OCI-LY7 (cell line): ENCODE measurements around the gene BTBD9. TPM values are rescaled to one million over a fixed set of nuclear protein-coding genes. Genes with fewer than 3 reads are reported as not detected.

ENCODE experiments used
- BruUV-seq: library from RNA; stranded (reverse); fragments of 400-500 nt; replicated peaks from 2 replicates; lab custom pipeline; 2021; lab: Mats Ljungman, UMichigan
- CTCF ChIA-PET: fragments of 300-600 bp; sonication (Branson Sonifier 250); formaldehyde crosslinking; loops from one replicate; lab custom pipeline; 2022; ENCODE audit warnings: antibody characterized with exemption; ENCODE audit not compliant: unreplicated experiment; lab: Charles Lee
- POLR2A ChIA-PET: fragments of 300-600 bp; sonication (Branson Sonifier 250); formaldehyde crosslinking; loops from one replicate; lab custom pipeline; 2022; ENCODE audit warnings: antibody characterized with exemption; lab: Charles Lee
- DNase-seq: peaks from one replicate; pipeline ENCODE4 v3.0.0-alpha.2; 2015; ENCODE audit warnings: low spot score
- H2AFZ ChIP-seq: fragments of 200-600 bp; sonication (generic), shearing (Covaris generic); 2 replicates; pipeline ENCODE4 v1.6.1; 2014; ENCODE audit warnings: mild to moderate bottlenecking, antibody characterized with exemption, low read length, moderate library complexity
- H3K27ac ChIP-seq: fragments of 200-600 bp; sonication (generic); 2 replicates; pipeline ENCODE4 v1.5.1; 2014; ENCODE audit warnings: mixed run types, low read depth, mild to moderate bottlenecking, moderate library complexity, low read length, inconsistent platforms; ENCODE audit not compliant: poor library complexity, severe bottlenecking
- H3K36me3 ChIP-seq: fragments of 200-600 bp; sonication (generic); 2 replicates; pipeline ENCODE4 v1.6.1; 2014; ENCODE audit warnings: mild to moderate bottlenecking, antibody characterized with exemption, low read length, moderate library complexity, mixed read lengths; ENCODE audit not compliant: insufficient read depth
- H3K4me1 ChIP-seq: fragments of 200-600 bp; sonication (generic); 2 replicates; pipeline ENCODE4 v1.5.1; 2014; ENCODE audit warnings: mild to moderate bottlenecking, low read length; ENCODE audit not compliant: insufficient read depth, poor library complexity, severe bottlenecking
- H3K4me2 ChIP-seq: fragments of 200-600 bp; sonication (generic); 2 replicates; pipeline ENCODE4 v1.6.1; 2014; ENCODE audit warnings: mild to moderate bottlenecking, low read length
- H3K4me3 ChIP-seq: fragments of 200-600 bp; sonication (generic); 2 replicates; pipeline ENCODE4 v1.5.1; 2014; ENCODE audit warnings: mild to moderate bottlenecking, low read depth, low read length; ENCODE audit not compliant: poor library complexity, severe bottlenecking
- H3K79me2 ChIP-seq: fragments of 200-600 bp; sonication (generic); 2 replicates; pipeline ENCODE4 v1.6.1; 2016; ENCODE audit warnings: low read depth, mild to moderate bottlenecking, low read length, moderate library complexity, mixed read lengths; ENCODE audit not compliant: insufficient read depth
- H3K9me2 ChIP-seq: fragments of 200-600 bp; sonication (generic); 2 replicates; pipeline ENCODE4 v1.6.1; 2016; ENCODE audit warnings: mild to moderate bottlenecking, low read length, mixed read lengths; ENCODE audit not compliant: insufficient read depth
- H3K9me3 ChIP-seq: fragments of 200-600 bp; sonication (generic); 2 replicates; pipeline ENCODE4 v1.6.1; 2014; ENCODE audit warnings: mild to moderate bottlenecking, mixed run types, low read length, mixed read lengths
- H4K20me1 ChIP-seq: fragments of 200-600 bp; sonication (generic); 2 replicates; pipeline ENCODE4 v1.6.1; 2014; ENCODE audit warnings: mild to moderate bottlenecking, antibody characterized with exemption, low read length, moderate library complexity, mixed read lengths; ENCODE audit not compliant: insufficient read depth
- EZH2phosphoT487 ChIP-seq: fragments of 200-600 bp; sonication (generic); IDR thresholded peaks from 2 replicates; pipeline ENCODE4 v1.6.1; 2018; ENCODE audit warnings: low read depth, borderline replicate concordance, mild to moderate bottlenecking, mixed run types, antibody characterized with exemption, low read length, moderate library complexity, mixed read lengths
- intact Hi-C: fragments of 100-400 bp; cut with micrococcal nuclease; formaldehyde crosslinking; loops from one replicate; pipeline ENCODE4 v1.10.0; 2022; ENCODE audit not compliant: unreplicated experiment
- total RNA-seq, 2 experiments: library from RNA; depleted of rRNA in 1 of 2; stranded (reverse); fragments of >200 nt in 1 of 2; shearing (Covaris generic) in 1 of 2; gene quantifications; 2 replicates each; pipeline ENCODE4 v1.2.3, GENCODE V29; 2014 to 2022
- TF ChIP-seq, protein P1 (sequence below): fragments of 200-600 bp; sonication (generic); conservative IDR thresholded peaks from 2 replicates; pipeline ENCODE4 v1.5.1; 2014; ENCODE audit warnings: mild to moderate bottlenecking, antibody characterized with exemption, low read length, moderate library complexity, mixed read lengths

The BTBD9 gene
- total RNA-seq, 2 experiments from 2014 or later, result 5.9 to 7.3 TPM

- no peaks in the 10 kb centered on the region for H3K36me3 ChIP-seq
These were observed 471.6 kb downstream of the BTBD9 start for GRCh38 chr6:38168126-38168525.

DNA sequence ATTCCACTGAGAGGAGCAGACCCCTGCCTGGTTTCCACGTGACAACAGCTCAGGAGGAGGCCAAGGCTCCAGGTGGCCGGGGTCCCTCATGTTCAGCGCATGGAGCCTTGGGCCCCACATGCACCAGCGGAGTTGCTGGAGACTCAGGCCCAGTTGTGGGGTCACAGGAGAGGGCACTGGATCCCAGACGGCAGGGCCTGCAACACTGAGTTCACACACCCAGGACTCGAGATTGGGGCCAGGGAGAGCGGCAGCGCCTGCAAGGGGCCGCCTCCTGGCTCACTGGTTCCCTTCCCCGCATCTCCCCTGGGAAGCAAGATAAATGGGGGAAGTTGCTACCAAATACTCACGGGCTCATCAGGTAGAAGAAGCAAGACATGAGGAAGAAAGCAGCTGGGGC is 472.1 kb downstream of the BTBD9 start:
- ChIA-PET CTCF (no interaction called here), POLR2A (no interaction called here)
- Histone ChIP-seq H4K20me1 (no peaks in the 10 kb centered on the region), H3K36me3 (no peaks in the 10 kb centered on the region), H3K4me1 (no peaks in the 10 kb centered on the region), H2AFZ (no peak overlapping the region), H3K4me3 (no peak overlapping the region), H3K79me2 (no peaks in the 10 kb centered on the region), H3K9me2 (no peaks in the 10 kb centered on the region), H3K4me2 (no peak overlapping the region), H3K9me3 (no peaks in the 10 kb centered on the region), H3K27ac (no peak overlapping the region)
- TF ChIP-seq EZH2phosphoT487, result no peak
- TF ChIP-seq, protein P1, sequence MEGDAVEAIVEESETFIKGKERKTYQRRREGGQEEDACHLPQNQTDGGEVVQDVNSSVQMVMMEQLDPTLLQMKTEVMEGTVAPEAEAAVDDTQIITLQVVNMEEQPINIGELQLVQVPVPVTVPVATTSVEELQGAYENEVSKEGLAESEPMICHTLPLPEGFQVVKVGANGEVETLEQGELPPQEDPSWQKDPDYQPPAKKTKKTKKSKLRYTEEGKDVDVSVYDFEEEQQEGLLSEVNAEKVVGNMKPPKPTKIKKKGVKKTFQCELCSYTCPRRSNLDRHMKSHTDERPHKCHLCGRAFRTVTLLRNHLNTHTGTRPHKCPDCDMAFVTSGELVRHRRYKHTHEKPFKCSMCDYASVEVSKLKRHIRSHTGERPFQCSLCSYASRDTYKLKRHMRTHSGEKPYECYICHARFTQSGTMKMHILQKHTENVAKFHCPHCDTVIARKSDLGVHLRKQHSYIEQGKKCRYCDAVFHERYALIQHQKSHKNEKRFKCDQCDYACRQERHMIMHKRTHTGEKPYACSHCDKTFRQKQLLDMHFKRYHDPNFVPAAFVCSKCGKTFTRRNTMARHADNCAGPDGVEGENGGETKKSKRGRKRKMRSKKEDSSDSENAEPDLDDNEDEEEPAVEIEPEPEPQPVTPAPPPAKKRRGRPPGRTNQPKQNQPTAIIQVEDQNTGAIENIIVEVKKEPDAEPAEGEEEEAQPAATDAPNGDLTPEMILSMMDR, result no peak
- BruUV-seq, result no TSS peak
- intact Hi-C loops, result no loop called here
- no peak for DNase-seq

More at GRCh38 chr6:38168126-38168525, 471.6 kb downstream of the BTBD9 start:
- Histone ChIP-seq H2AFZ (no peak overlapping the region), H3K4me1 (no peaks in the 10 kb centered on the region), H3K4me2 (no peak overlapping the region), H3K79me2 (no peaks in the 10 kb centered on the region), H3K9me3 (no peaks in the 10 kb centered on the region), H3K9me2 (no peaks in the 10 kb centered on the region), H3K4me3 (no peak overlapping the region), H4K20me1 (no peaks in the 10 kb centered on the region), H3K27ac (no peak overlapping the region)
- ChIA-PET CTCF (no interaction called here), POLR2A (no interaction called here)
- no TSS peak for BruUV-seq
- intact Hi-C loops, result no loop called here
- TF ChIP-seq, protein P1, result no peak
- TF ChIP-seq EZH2phosphoT487, result no peak
- no peak for DNase-seq

GRCh38 chr6:38166411-38167240 is 473.1 kb downstream of the BTBD9 start:
- no peaks in the 10 kb centered on the region for H3K79me2 ChIP-seq
- no peak overlapping the region for H2AFZ ChIP-seq
- no TSS peak for BruUV-seq
- H3K27ac ChIP-seq, result no peak overlapping the region
- H3K9me3 ChIP-seq, result no peaks in the 10 kb centered on the region
- intact Hi-C loops, result no loop called here
- no peak for TF ChIP-seq EZH2phosphoT487
- TF ChIP-seq, protein P1, result no peak
- no peaks in the 10 kb centered on the region for H3K36me3 ChIP-seq
- H3K4me3 ChIP-seq, result no peak overlapping the region
- H3K4me1 ChIP-seq, result no peaks in the 10 kb centered on the region
- no peaks in the 10 kb centered on the region for H4K20me1 ChIP-seq
- H3K9me2 ChIP-seq, result no peaks in the 10 kb centered on the region
- no peak overlapping the region for H3K4me2 ChIP-seq
- no peak for DNase-seq
- CTCF ChIA-PET, result no interaction called here
- POLR2A ChIA-PET, result no interaction called here
